NCI-H2107 treated with DMSO at 0.1 percent for 48 hours (cell line): ENCODE measurements around the gene FOXL3.

Source experiments
- DNase-seq: peaks from one replicate; lab custom pipeline; 2025; ENCODE audit not compliant: unreplicated experiment; lab: John Stamatoyannopoulos, UW

The FOXL3 gene

GRCh38 chr7:318878-319661 is 29.1 kb downstream of the FOXL3 start:
- DNase-seq, result no peak

- no peak for DNase-seq
Measured at GRCh38 chr7:320297-320696, 30.3 kb downstream of the FOXL3 start.

- DNase-seq, result no peak
Measured at GRCh38 chr7:322111-322671, 32.2 kb downstream of the FOXL3 start.

GRCh38 chr7:322708-323111 is 32.7 kb downstream of the FOXL3 start:
- DNase-seq, result no peak

- no peak for DNase-seq
Measured at GRCh38 chr7:323410-323809, 33.4 kb downstream of the FOXL3 start.

GRCh38 chr7:324011-324410 is 34.0 kb downstream of the FOXL3 start:
- DNase-seq, result no peak

GRCh38 chr7:325051-325798 is 35.3 kb downstream of the FOXL3 start:
- DNase-seq, result no peak

- no peak for DNase-seq
Measured at GRCh38 chr7:325811-326210, 35.8 kb downstream of the FOXL3 start.

- no peak for DNase-seq
Measured at GRCh38 chr7:326273-326672, 36.3 kb downstream of the FOXL3 start.

GRCh38 chr7:326809-327232 is 36.9 kb downstream of the FOXL3 start:
- no peak for DNase-seq

GRCh38 chr7:327233-327931 is 37.4 kb downstream of the FOXL3 start:
- DNase-seq, result no peak

- no peak for DNase-seq
Measured at GRCh38 chr7:327991-328702, 38.2 kb downstream of the FOXL3 start.

GRCh38 chr7:329691-330281 is 39.8 kb downstream of the FOXL3 start:
- DNase-seq, result no peak

GRCh38 chr7:330511-331230 is 40.7 kb downstream of the FOXL3 start:
- no peak for DNase-seq

GRCh38 chr7:332020-332517 is 42.1 kb downstream of the FOXL3 start:
- DNase-seq, result no peak

GRCh38 chr7:332646-333392 is 42.8 kb downstream of the FOXL3 start:
- DNase-seq, result peak; percentile 30

- no peak for DNase-seq
Measured at GRCh38 chr7:333393-333764, 43.4 kb downstream of the FOXL3 start.

GRCh38 chr7:334618-335357 is 44.8 kb downstream of the FOXL3 start:
- DNase-seq, result no peak
